ENCODE results near the gene STAB2. TPM values are rescaled to one million over a fixed set of nuclear protein-coding genes. Genes with fewer than 3 reads are reported as not detected.

Gene STAB2
- total and polyA plus RNA-seq, 11 donors: 0.12 to 3.5 (median 0.37) TPM; not detected in 6

DNA sequence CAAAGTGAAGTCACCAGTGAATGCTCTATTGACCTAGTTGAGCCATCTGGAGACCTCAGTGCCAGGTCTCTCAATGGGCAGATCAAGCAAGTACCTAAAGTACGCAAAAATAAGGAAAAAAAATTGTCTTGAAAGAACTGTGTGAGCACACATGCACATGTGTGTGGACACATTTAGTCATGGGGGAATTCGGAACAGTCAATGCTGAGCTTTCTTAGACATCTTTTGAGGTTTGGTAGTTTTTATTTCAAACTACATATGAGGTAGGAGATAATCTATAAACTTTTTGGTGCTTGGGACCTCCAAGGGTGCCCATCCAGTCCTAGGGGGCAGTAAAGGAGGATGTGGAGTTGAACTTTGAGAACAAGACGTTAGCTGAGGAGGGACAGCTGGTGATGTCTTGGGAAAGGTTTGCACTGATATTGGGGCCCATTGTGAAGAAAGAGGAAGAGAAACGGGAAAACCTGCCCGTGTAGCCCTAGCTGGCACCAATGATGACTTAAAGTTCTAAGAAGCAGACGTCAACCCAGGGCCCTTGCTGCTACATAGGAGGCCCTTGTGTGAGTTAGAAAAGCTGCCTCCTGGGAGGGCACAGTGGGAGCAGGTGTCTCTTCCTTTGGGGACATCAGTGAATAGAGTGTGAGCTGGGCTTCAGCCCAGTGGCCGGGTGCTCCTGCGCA is 129.6 kb downstream of the STAB2 start:
- Histone ChIP-seq H3K36me3 (no peaks in the 10 kb centered on the region), H3K27ac (no peak overlapping the region), H3K4me1 (peaks cover 0 to 7% (median 0%) of the 10 kb centered on the region in 12 donors), H3K4me3 (no peak overlapping the region), H3K27me3 (no peaks in the 10 kb centered on the region), H3K9me3 (no peaks in the 10 kb centered on the region)
- ATAC-seq: no peak
- intact Hi-C loops (cut with DNase I): loop anchor here in 1 of 10 donors (10.0 kb wide), 1 partner anchor 428 kb away; no protein-coding TSS in a partner anchor
- TF ChIP-seq CTCF (IDR thresholded peaks at IDR 0.05) (no peak), POLR2A (IDR thresholded peaks at IDR 0.05) (no peak)
- WGBS, 4 donors: 87 to 90% (median 88%) methylated on average over 8 of the region's 8 CpGs
- no peak for DNase-seq

GRCh38 chr12:103725398-103725797 is 138.3 kb downstream of the STAB2 start:
- H3K27ac ChIP-seq: no peak overlapping the region
- no peak for ATAC-seq
- H3K4me1 ChIP-seq: no peaks in the 10 kb centered on the region
- H3K27me3 ChIP-seq: no peaks in the 10 kb centered on the region
- WGBS, 4 donors: 89 to 93% (median 90%) methylated on average over 8 of the region's 8 CpGs
- no peak for TF ChIP-seq CTCF (IDR thresholded peaks at IDR 0.05)
- no peak for TF ChIP-seq POLR2A (IDR thresholded peaks at IDR 0.05)
- intact Hi-C loops (cut with DNase I): no loop called here
- DNase-seq: no peak
- H3K9me3 ChIP-seq: no peaks in the 10 kb centered on the region
- H3K4me3 ChIP-seq: no peak overlapping the region
- H3K36me3 ChIP-seq: no peaks in the 10 kb centered on the region

DNA sequence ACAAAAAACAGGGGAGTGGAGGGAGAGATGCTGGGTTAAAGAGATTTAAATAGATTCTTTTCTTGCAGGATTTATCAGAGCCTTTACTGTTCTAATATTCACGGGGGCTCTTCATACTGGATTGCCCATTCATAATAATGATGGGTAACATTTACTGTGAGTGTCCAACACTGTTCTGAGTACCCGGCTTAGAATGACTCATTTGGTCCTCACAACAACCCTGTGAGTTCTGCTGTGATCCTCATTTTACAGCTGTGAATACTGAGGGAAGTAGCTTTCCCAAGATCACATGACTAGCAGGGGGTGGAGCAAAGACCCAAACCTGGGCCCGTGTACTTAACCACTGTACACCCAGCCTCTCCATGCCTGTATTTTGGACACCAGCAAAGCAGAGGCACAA is 140.6 kb downstream of the STAB2 start:
- intact Hi-C loops (cut with DNase I): no loop called here
- WGBS, 4 donors: 67 to 78% (median 77%) methylated on average over 3 of the region's 3 CpGs
- ATAC-seq (no peak), DNase-seq (no peak)
- H3K4me1 ChIP-seq: no peaks in the 10 kb centered on the region
- TF ChIP-seq CTCF (IDR thresholded peaks at IDR 0.05) (no peak), POLR2A (IDR thresholded peaks at IDR 0.05) (no peak)
- H3K4me3 ChIP-seq: no peak overlapping the region
- no peak overlapping the region for H3K27ac ChIP-seq
- no peaks in the 10 kb centered on the region for H3K36me3 ChIP-seq
- H3K27me3 ChIP-seq: no peaks in the 10 kb centered on the region
- H3K9me3 ChIP-seq: peaks cover 0 to 11% (median 0%) of the 10 kb centered on the region in 12 donors

GRCh38 chr12:103728323-103728722 is 141.2 kb downstream of the STAB2 start:
- Histone ChIP-seq H3K27ac (no peak overlapping the region), H3K9me3 (peaks cover 0 to 11% (median 0%) of the 10 kb centered on the region in 12 donors), H3K4me1 (no peaks in the 10 kb centered on the region), H3K27me3 (no peaks in the 10 kb centered on the region), H3K36me3 (no peaks in the 10 kb centered on the region), H3K4me3 (no peak overlapping the region)
- no peak for DNase-seq
- 80 to 86% (median 83%) methylated on average over 4 of the region's 4 CpGs for WGBS, 4 donors
- ATAC-seq: no peak
- intact Hi-C loops (cut with DNase I): no loop called here
- TF ChIP-seq POLR2A (IDR thresholded peaks at IDR 0.05): no peak
- no peak for TF ChIP-seq CTCF (IDR thresholded peaks at IDR 0.05)

Measured in heart left ventricle (tissue), 16 donors.